HEK293T (cell line): ENCODE data around the gene ZBTB40.

Experiments
- CTCF ChIA-PET: fragments of 350-600 bp; formaldehyde crosslinking; extraction: SDS; loops from one replicate; lab custom pipeline; 2021; ENCODE audit warnings: antibody characterized with exemption, inconsistent platforms; lab: Yijun Ruan, JAX
- POLR2A ChIA-PET: fragments of 350-600 bp; formaldehyde crosslinking; extraction: SDS; loops from one replicate; lab custom pipeline; 2020; ENCODE audit warnings: antibody characterized with exemption, inconsistent platforms; lab: Yijun Ruan, JAX
- DNase-seq: peaks from one replicate; pipeline ENCODE4 v3.0.0; 2012; ENCODE audit warnings: mixed read lengths; ENCODE audit errors: extremely low spot score
- ARNT ChIP-seq: fragments of 450-650 bp; IDR thresholded peaks from 2 replicates; pipeline ENCODE4 v1.6.1; 2017; ENCODE audit warnings: mild to moderate bottlenecking
- BHLHE40 ChIP-seq: fragments of 450-650 bp; IDR thresholded peaks from 2 replicates; pipeline ENCODE4 v1.6.1; 2016; ENCODE audit warnings: mild to moderate bottlenecking, moderate library complexity, borderline replicate concordance
- CTBP1 ChIP-seq: fragments of 450-650 bp; IDR thresholded peaks from 2 replicates; pipeline ENCODE4 v1.6.1; 2016; ENCODE audit warnings: borderline replicate concordance
- ELF4 ChIP-seq: fragments of 450-650 bp; IDR thresholded peaks from 2 replicates; pipeline ENCODE4 v1.6.1; 2017; ENCODE audit warnings: antibody characterized with exemption
- FOXA1 ChIP-seq: fragments of 450-650 bp; IDR thresholded peaks from 2 replicates; pipeline ENCODE4 v1.6.1; 2016; ENCODE audit warnings: mild to moderate bottlenecking
- FOXK2 ChIP-seq: fragments of 450-650 bp; IDR thresholded peaks from 2 replicates; pipeline ENCODE4 v1.6.1; 2016; ENCODE audit warnings: mild to moderate bottlenecking
- FOXM1 ChIP-seq: fragments of 450-650 bp; IDR thresholded peaks from 2 replicates; pipeline ENCODE4 v1.6.1; 2017; ENCODE audit warnings: mild to moderate bottlenecking, borderline replicate concordance
- HDGF ChIP-seq: fragments of 450-650 bp; IDR thresholded peaks from 2 replicates; pipeline ENCODE4 v1.6.1; 2017; ENCODE audit warnings: antibody characterized with exemption, borderline replicate concordance
- L3MBTL2 ChIP-seq: fragments of 450-650 bp; conservative IDR thresholded peaks from 2 replicates; pipeline ENCODE4 v1.6.1; 2016; ENCODE audit warnings: mild to moderate bottlenecking
- LEF1 ChIP-seq: fragments of 450-650 bp; IDR thresholded peaks from 2 replicates; pipeline ENCODE4 v1.6.1; 2017; ENCODE audit warnings: mild to moderate bottlenecking, borderline replicate concordance
- NFRKB ChIP-seq: fragments of 450-650 bp; IDR thresholded peaks from 2 replicates; pipeline ENCODE4 v1.6.1; 2016; ENCODE audit warnings: mild to moderate bottlenecking, moderate library complexity
- PKNOX1 ChIP-seq: fragments of 450-650 bp; IDR thresholded peaks from 2 replicates; pipeline ENCODE4 v1.6.1; 2016
- SP1 ChIP-seq: fragments of 450-650 bp; IDR thresholded peaks from 2 replicates; pipeline ENCODE4 v1.6.1; 2017
- SUZ12 ChIP-seq: fragments of 450-650 bp; IDR thresholded peaks from 2 replicates; pipeline ENCODE4 v1.6.1; 2016; ENCODE audit warnings: mild to moderate bottlenecking
- TARDBP ChIP-seq: fragments of 450-650 bp; IDR thresholded peaks from 2 replicates; pipeline ENCODE4 v1.6.1; 2016
- ZNF384 ChIP-seq: fragments of 450-650 bp; IDR thresholded peaks from 2 replicates; pipeline ENCODE4 v1.6.1; 2016

The ZBTB40 gene

GRCh38 chr1:22457836-22458235, 6.2 kb downstream of the ZBTB40 start:
- POLR2A ChIA-PET: no interaction called here
- CTCF ChIA-PET: no interaction called here
- TF ChIP-seq ZNF384 (no peak), FOXA1 (no peak), SP1 (no peak), PKNOX1 (no peak), ARNT (no peak), ELF4 (no peak), FOXK2 (no peak), TARDBP (no peak), CTBP1 (no peak), LEF1 (no peak), SUZ12 (no peak), BHLHE40 (no peak), HDGF (no peak)
- DNase-seq: no peak

- CTCF ChIA-PET: no interaction called here
- TF ChIP-seq ELF4 (no peak), FOXM1 (no peak), SP1 (no peak), FOXA1 (no peak), ARNT (no peak), CTBP1 (no peak), LEF1 (no peak), L3MBTL2 (no peak), NFRKB (no peak), FOXK2 (no peak), SUZ12 (no peak), PKNOX1 (no peak), HDGF (no peak), ZNF384 (no peak), TARDBP (no peak), BHLHE40 (no peak)
- no peak for DNase-seq
- POLR2A ChIA-PET: no interaction called here
Observed at GRCh38 chr1:22461100-22461499, 9.4 kb downstream of the ZBTB40 start.

GRCh38 chr1:22461678-22462527, 10.3 kb downstream of the ZBTB40 start:
- no peak for DNase-seq
- TF ChIP-seq SP1 (no peak), NFRKB (no peak), PKNOX1 (no peak), SUZ12 (no peak), BHLHE40 (no peak), ARNT (no peak), FOXM1 (no peak), TARDBP (no peak), L3MBTL2 (no peak), LEF1 (no peak), FOXK2 (no peak), FOXA1 (no peak), HDGF (no peak), ELF4 (no peak)
- ChIA-PET CTCF (interaction anchor here (0.5 kb wide), 1 partner anchor 1237 kb away, joined by 3 read pairs; no protein-coding TSS in a partner anchor), POLR2A (no interaction called here)

- no peak for DNase-seq
- ChIA-PET POLR2A (no interaction called here), CTCF (no interaction called here)
- no peak for TF ChIP-seq FOXM1
Observed at GRCh38 chr1:22462928-22463327, 11.3 kb downstream of the ZBTB40 start.

GRCh38 chr1:22465015-22465565, 13.4 kb downstream of the ZBTB40 start:
- CTCF ChIA-PET: no interaction called here
- POLR2A ChIA-PET: interaction anchor here (1.1 kb wide), 1 partner anchor 13 kb away, joined by 3 read pairs; no protein-coding TSS in a partner anchor

More at GRCh38 chr1:22465015-22465565, 13.4 kb downstream of the ZBTB40 start:
- no peak for DNase-seq
- TF ChIP-seq FOXA1 (no peak), LEF1 (no peak), PKNOX1 (no peak), BHLHE40 (no peak), SUZ12 (no peak), ARNT (no peak), SP1 (no peak), HDGF (no peak)
